ENCODE data around the gene DNM1.

Gene DNM1

DNA sequence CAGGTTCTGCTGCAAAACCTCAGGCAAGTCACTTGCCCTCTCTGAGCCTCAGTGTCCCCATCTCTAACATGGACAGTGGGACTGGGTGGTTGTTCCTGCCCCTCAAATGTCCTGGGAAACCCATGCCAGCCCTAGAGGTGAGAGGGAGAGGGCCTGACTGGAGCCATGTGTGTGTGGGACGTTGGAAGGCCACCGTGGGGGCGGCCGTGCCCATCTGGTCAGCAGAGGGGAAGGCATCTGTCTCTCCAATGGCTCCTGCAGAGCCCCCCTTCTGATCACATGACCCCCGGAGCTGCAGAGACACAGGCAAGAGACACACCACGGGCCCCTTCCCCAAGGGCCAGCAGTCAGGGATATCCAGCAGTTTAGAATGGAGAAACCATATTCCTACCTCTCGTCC is 1.7 kb downstream of the DNM1 start:
- DNase-seq (ENCODE audit: extremely low read depth in 1 of 2, low read depth in 1 of 2): no peak

DNA sequence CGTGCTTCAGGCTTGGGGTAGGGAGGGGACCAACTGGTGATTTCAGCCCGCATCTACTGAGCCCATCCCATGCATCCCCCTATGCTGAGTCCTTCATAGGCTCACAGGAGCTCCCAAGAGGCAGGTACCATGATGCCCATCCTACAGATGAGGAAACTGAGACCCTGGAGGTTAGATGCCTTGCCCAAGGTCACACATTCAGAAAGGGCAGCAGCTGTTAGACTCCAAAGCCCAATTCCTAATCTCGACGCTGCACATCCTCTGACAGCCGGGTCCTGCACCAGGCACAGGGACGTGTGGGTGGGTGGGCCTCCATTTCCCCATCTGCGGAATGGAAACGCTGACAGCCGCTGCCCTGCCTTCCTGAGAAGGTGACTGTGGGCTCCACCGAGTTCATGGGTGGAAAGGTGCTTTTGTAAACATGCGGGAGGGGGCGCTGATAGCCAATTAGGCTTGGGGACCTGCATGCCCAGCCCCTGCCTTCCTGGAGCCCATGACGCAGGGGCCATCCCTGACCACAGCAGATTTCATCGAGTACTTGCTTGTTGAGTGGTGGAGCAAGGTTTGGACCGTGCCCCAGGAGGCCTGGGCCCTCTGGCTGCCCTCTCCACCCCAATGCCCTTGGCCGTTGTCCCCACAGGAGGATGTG is 2.2 kb downstream of the DNM1 start:
- no peak for DNase-seq (ENCODE audit: extremely low read depth in 1 of 2, low read depth in 1 of 2)

DNA sequence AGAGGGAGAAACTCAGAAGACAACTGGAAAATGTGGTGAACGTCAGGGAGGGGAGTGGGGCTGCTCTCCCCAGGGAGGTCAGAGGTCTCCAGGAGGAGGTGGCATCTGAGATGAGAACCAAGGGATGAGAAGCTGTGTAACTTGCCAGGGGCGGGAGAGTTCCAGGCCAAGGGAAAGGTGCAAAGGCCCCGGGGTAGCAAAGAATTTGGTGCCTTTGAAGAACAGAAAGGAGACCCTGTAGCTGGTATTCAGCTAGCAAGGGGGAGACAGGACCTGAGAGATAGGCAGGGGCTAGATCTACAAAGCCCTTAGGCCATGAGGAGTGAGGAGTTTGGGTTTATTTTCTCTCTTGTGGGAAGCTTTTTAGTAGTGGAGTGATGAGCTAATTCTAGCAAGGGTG is 3.3 kb downstream of the DNM1 start:
- DNase-seq (ENCODE audit: extremely low read depth in 1 of 2, low read depth in 1 of 2): no peak

DNA sequence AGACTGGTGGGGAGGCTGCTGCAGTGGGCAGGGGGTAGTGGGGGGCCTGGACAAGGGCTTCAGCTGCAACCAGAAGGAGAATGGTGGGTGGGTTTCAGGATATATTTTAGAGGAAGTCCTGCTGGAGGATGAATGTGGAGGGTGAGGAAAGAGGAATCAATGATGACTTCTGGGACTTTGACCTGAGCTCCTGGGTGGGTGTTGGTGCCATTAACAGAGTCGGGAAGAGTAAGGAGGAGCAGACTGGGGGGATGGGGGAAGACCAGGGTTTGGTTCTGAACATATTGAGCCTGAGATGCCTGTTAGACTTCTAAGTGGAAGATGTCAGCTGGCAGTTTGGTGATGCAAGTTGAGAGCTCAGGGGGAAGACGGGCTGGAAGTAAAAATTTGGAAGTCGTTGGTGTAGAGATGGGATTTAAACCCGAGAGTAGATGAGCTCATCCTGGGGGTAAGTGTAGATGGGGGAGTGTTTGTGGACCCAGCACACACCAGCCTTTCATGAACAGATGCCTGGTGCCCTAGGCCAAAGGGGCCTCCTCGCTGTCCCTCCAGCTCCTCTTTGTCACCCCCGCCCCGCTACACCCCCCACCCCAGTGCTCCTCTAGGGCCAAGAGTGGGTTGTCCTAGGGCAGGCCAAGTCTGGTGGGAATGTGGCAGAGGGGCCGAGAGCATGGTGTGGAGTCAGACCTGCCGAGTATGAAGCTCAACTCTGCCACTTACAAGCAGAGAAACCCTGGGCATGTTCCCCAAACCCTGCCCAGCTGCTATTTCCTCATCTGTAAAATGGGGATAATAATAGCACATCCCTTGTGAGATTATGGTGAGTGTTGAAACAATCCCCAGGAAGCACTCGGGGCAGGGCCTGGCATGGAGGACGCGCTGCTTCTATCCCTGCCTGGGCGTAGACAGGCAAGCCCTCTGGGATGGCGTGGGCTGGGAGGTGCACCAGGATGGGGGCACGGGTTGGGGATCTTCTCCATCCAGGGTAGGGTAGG is 4.0 kb downstream of the DNM1 start:
- no peak for DNase-seq (ENCODE audit: extremely low read depth in 1 of 2, low read depth in 1 of 2)

DNA sequence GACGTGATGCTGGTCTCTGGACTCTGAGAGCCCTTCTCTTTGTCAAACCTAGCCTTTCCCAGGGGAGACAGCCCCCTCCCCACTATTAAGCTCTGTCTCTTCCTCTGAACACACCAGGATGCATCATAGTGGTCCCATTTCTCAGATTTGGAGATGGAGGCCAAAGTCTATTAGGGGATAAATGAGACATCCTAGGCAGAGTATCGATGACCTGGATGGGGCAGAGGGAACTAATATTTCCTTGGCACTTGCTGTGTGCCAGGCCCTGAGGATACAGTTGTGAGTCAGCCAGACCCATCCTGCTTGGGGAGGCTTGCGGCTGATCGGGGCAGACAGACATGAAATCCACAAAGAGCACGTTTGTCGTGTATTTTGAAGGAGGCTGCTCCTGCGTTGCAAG is 5.2 kb downstream of the DNM1 start:
- DNase-seq (ENCODE audit: extremely low read depth in 1 of 2, low read depth in 1 of 2): no peak

DNA sequence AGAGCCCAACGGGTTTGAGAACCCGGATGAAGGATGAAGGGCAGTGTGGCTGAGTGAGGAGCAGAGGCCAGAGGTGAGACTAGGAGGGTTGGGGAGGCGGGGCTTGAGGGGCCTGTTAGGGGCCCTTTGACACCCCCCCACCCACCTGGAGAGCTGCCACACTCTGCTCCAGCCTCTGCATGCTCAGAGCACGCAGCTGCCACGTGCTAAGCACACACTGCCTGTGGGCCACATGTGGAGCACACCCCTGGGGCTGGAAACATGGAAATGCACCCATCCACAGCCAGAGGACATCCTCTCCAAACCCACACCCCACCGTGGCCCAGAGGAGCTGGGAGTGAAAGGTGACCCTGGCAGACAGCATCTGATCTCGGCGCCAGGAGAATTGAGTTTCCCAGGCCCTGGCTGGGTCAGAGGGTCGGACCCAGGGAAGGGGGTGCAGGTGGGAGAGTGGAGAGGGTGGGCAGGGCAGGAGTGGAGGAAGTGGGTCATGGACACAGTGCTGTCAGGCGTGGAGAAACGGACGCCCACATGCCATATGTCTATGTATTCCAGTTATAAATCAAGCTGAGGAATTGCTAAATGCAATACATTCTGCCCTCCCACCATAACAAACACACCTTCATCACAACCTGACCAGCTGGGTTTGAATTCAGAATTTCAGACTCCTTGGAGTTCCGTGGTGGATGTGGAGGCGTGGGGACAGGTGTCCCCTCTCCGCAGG is 5.9 kb downstream of the DNM1 start:
- no peak for DNase-seq (ENCODE audit: extremely low read depth in 1 of 2, low read depth in 1 of 2)

DNA sequence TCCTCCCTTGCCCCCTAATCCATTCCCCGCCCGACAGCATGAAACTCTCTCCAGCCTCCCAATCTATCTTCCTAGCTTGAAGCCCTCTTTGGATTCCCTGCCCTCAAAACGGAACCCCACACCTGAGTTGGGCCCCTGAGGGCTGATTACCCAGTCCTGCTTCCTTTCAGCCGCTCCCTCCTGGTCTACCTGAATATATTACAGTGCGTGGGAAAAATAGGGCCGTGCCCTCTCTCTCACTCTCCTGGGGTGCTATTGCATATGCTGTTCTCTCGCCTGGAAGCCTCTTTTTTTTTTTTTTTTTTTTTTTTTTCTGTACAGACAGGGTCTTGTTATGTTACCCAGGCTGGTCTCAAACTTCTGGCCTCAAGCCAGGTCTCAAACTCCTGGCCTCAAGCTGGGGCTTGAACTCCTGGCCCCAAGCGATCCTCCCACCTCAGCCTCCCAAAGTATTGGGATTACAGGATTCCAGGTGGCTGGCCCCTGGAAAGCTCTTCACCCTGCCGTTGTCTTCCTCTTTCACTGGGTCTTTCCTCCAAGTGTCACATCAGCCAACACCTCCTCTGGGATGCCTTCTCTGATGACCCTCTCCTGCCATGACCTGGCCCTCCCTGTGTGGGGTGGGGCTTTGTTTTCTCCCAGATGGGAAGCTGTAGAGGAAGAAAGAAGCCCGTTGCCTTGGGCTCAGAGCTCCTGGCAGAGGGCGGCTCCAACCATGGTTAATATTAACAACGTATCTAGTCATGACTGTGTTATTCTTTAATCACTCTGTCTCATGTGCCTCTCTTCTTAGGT is 8.2 kb downstream of the DNM1 start:
- no peak for DNase-seq (ENCODE audit: extremely low read depth in 1 of 2, low read depth in 1 of 2)

DNA sequence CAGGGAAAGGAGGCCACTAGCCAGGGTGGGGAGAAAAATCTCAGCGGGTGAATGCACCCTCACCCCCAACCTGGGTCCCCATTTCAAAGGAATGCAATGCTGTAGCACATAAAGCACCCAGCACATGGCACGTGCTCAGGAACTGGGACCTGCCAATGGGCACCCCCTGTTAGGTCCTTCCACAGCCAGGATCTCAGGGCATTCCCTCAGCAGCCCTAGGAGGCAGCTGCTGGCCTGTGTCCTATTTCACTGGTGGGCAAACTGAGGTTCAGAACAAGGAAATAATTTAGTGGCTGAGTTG is 8.8 kb downstream of the DNM1 start:
- DNase-seq (ENCODE audit: extremely low read depth in 1 of 2, low read depth in 1 of 2): no peak

DNA sequence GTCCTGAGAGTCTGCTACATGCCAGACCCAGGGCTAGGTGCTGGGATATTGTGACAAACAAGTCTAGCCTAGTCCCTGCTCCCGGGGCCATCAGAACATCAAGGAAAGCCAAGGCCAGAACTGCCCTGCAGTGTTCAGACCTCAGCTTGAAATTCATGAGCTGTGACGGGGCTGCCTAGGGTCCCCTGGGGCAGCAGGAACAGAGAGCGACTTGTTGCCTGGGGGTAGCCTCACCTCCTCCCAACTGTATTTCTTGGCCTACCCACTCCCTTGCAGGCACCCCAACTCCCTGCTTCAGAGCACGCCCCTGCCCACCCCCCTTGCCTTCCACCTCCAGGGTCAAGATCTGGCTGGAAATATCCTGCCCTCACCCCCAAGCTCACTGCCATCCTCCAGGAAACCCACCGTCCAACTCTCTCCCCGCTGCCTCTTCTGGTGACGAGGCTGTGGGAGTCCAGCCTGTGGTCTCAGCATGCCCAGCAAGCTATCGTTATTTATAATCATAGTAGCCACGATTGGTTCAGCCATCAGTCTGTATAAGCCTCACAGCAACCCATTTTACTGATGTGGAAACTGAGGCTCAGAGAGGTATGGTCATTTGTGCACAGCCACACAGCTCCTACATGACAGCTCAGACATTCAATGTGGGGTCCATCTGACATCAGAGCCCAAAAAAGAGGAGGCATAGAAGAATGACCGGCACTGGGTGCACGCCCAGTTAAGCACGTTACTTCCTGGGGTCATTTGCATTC is 10.7 kb downstream of the DNM1 start:
- DNase-seq (ENCODE audit: extremely low read depth in 1 of 2, low read depth in 1 of 2): no peak

DNA sequence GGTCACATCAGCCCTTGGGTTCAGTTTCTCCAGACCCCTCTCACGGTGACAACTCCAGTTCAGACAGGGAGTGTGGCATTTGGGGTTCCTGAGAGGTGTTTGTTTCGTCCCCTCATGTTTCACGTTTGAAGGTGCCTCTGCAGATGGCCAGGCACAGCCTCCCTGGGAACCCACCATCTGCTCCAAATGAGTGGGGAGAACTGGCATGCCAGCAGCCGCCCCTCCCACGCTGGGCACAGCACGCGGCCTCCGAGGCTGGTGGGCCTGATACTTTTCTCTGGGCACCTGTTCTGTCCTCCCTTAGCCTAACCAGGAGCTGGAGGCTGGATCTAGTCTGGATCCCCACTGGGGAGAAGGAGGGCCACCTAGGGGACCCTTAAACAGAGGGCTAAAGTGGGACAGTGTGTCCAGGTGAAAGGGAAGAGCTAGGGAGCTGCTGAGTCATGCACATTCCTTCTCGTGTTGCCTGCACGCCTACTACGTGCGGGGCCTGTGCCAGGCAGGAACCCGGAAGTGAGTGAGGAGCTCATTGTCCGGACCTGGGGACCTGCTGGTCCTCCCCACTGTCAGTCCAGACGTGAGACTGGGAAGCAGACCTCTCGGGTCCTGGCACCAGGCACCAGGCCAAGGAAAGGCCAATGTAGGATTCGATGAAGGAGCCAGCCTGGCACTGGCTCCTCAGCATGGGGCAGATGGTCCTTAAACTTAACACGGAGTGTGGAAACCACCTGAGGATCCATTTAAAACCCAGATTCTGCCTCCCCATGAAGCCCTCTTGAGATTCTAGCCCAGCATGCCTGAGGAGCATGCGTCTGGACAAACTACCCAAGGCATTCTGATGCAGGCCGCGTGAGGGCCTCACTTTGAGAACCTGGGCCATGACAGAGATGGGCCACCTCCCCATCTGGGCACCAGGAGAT is 11.7 kb downstream of the DNM1 start:
- no peak for DNase-seq (ENCODE audit: extremely low read depth in 1 of 2, low read depth in 1 of 2)

DNA sequence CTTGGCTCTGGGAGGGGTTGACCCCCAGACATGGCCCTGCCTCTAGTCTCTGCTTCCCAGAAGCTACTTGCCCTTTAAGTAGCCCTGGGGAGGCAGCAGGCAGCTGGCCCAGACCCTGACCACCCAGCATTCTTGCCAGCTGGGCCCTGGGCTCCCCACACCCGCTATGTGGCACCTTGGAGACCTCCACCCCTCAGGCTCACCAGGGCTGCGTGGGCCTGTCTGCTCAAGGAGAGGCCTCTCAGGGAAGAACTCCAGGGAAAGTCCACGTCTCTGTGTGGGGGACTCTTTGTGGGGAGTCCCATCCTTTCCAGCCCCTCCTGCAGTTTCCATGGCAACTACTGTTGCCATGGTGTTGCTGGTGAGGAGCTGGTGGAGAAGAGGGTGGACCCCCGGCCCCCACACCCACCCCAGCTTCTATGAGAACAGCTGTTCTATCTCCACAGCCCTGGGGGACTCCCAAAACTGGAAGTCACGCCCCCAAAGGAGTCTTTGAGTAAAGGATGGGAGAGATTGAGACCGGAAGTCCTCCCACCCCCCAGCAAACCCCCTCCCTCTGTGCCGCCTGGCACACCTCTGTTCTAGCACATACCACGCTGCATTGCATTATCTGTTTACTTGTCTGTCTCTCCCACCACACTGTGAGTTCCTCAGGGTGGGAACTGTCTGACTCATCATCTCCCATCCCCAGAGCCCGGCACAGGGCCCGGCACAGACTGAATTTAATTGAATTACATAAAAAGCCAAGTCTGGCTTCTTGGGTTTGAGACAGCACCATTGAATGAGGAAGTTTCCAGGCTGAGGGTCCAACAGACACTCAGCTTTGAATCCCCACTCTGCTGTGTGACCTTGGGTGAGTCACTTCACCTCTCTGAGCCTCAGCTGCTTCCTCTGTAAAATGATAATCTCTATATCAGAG is 12.6 kb downstream of the DNM1 start:
- DNase-seq (ENCODE audit: extremely low read depth in 1 of 2, low read depth in 1 of 2): no peak

DNA sequence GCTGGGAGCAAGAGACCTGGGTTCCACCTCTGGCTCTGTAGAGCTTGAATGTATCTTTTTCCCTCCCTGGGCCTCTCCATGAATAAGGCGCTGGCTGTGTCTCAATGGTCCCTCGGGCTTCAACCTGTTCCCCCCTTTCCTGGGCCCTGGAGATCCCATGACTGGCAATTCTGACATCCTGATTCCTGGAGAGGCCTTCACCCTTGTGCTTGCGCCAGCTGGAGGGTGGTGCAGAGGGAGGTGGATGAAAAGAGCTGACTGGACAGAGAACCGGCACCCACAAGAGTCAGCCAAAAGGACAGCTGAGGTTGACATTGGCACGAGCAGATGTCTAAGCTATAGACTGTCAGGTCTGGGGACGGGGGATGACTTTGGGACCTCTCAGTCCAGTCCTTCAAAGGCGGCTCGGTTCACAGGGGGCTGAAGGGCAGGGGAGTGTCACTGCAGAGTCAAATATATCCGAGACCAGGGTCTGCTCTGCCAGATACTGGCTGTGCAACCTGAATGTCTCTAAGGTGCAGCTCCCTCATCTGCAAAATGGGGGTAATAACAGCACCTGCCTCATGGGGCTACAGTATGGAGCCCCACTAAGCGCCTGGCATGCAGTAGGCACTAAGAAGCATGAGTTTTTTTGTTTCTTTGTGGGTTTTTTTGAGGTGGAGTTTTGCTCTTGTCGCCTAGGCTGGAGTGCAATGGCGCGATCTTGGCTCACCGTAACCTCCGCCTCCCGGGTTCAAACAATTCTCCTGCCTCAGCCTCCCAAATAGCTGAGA is 13.8 kb downstream of the DNM1 start:
- no peak for DNase-seq (ENCODE audit: extremely low read depth in 1 of 2, low read depth in 1 of 2)

DNA sequence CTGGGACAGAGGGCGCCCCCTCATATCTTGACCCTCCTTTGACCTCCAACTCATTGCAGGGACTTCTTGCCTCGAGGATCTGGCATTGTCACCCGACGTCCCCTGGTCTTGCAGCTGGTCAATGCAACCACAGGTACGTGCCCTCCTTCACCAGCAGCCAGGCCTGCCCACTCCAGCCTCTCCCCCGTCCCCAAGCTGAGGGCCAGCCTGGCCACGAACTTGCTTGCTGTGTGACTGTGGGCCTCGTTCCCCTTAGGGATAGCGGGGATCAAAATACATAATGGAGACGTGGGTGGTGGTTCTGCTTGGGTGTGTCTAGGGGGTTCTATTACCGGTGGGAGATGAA is 15.0 kb downstream of the DNM1 start:
- no peak for DNase-seq (ENCODE audit: extremely low read depth in 1 of 2, low read depth in 1 of 2)

DNA sequence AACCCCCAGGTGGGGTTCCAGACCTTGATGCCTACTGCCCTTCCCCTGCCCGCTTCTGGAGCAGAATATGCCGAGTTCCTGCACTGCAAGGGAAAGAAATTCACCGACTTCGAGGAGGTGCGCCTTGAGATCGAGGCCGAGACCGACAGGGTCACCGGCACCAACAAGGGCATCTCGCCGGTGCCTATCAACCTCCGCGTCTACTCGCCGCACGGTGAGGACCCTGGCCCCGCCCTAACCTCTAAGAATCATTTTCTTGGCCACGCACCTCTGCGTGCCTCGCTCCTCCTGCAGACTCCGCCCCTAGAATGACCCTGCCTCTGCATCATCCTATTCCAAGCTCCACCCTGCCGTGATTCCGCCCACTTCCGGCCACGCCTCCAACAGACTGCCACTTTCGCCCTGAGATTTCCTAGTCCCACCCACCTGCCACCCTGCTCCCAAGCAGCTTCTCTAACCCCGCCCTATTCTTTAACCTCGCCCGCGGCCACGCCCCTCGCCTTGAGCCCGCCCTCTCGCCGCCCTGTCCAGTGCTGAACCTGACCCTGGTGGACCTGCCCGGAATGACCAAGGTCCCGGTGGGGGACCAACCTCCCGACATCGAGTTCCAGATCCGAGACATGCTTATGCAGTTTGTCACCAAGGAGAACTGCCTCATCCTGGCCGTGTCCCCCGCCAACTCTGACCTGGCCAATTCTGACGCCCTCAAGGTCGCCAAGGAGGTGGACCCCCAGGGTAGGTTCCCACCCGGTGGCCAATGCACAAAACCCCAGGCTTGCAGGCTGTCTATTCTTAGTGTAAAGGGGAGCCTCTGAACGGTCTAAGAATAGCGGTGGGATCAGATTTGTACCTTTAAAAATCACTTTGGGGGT is 15.6 kb downstream of the DNM1 start:
- DNase-seq (ENCODE audit: extremely low read depth in 1 of 2, low read depth in 1 of 2): peak; percentile 73 to 79

DNA sequence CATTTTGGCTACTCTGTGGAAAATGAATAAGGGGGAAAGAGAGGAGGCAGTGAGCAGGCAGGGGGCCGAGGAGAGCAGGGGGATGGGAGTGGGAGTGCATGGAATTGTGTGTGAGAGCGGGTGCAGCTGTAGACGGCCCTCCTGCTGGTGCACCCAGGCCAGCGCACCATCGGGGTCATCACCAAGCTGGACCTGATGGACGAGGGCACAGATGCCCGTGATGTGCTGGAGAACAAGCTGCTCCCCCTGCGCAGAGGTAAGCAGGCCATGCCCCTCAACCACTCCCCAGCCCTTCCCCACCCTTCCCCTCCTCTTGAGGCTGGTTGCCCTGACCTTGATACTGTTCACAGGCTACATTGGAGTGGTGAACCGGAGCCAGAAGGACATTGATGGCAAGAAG is 16.7 kb downstream of the DNM1 start:
- DNase-seq (ENCODE audit: extremely low read depth in 1 of 2, low read depth in 1 of 2): no peak

DNA sequence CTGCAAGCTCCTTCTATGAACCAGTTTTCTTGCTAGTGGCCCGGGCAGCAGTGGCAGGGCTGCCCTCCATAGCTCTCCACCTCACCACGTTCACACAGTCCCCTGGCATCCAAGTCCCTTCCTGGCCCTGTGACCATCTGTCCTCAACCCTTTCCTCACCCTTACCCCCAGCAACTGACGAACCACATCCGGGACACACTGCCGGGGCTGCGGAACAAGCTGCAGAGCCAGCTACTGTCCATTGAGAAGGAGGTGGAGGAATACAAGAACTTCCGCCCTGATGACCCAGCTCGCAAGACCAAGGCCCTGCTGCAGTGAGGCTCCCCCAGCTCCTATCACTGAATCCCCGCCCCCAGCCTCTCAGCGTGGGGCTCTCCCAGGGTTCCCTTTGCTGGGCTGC is 18.8 kb downstream of the DNM1 start:
- no peak for DNase-seq (ENCODE audit: extremely low read depth in 1 of 2, low read depth in 1 of 2)
